SK-N-SH treated with all-trans-retinoic acid at 6 μM for 48 hours (cell line): Measurements from ENCODE around the gene PRTFDC1.

Source experiments
- CREB5 ChIP-seq: fragments of 250-450 bp; sonication (Bioruptor Pico); IDR thresholded peaks from 2 replicates; pipeline ENCODE4 v1.5.1; 2020; ENCODE audit warnings: low read depth, mild to moderate bottlenecking, moderate library complexity
- ESRRG ChIP-seq: fragments of 250-450 bp; sonication (Bioruptor Pico); IDR thresholded peaks from 2 replicates; pipeline ENCODE4 v1.6.1; 2021; ENCODE audit warnings: mild to moderate bottlenecking
- PATZ1 ChIP-seq: fragments of 250-450 bp; sonication (Bioruptor Pico); IDR thresholded peaks from 2 replicates; pipeline ENCODE4 v1.8.0; 2020; ENCODE audit warnings: mild to moderate bottlenecking, moderate library complexity, borderline replicate concordance
- PPARA ChIP-seq: fragments of 250-450 bp; sonication (Bioruptor Pico); IDR thresholded peaks from 2 replicates; pipeline ENCODE4 v1.5.0; 2020; ENCODE audit warnings: mild to moderate bottlenecking, borderline replicate concordance
- SNAI2 ChIP-seq: fragments of 250-450 bp; sonication (Bioruptor Pico); IDR thresholded peaks from 2 replicates; pipeline ENCODE4 v1.5.0; 2020; ENCODE audit warnings: mild to moderate bottlenecking, moderate library complexity
- ZC3H10 ChIP-seq: fragments of 250-450 bp; sonication (Bioruptor Pico); IDR thresholded peaks from 2 replicates; pipeline ENCODE4 v1.5.1; 2021; ENCODE audit warnings: mild to moderate bottlenecking, moderate library complexity
- ZFP3 ChIP-seq: fragments of 250-450 bp; sonication (Bioruptor Pico); IDR thresholded peaks from 2 replicates; pipeline ENCODE4 v1.5.0; 2020; ENCODE audit warnings: mild to moderate bottlenecking, moderate library complexity
- ZNF565 ChIP-seq: fragments of 450-650 bp; formaldehyde crosslinking; conservative IDR thresholded peaks from 2 replicates; pipeline ENCODE4 v1.5.0; 2020; ENCODE audit warnings: low read depth, mild to moderate bottlenecking, moderate library complexity
- ZNF8 ChIP-seq: fragments of 450-650 bp; formaldehyde crosslinking; IDR thresholded peaks from 2 replicates; pipeline ENCODE4 v1.5.0; 2020; ENCODE audit warnings: mild to moderate bottlenecking, moderate library complexity

DNA sequence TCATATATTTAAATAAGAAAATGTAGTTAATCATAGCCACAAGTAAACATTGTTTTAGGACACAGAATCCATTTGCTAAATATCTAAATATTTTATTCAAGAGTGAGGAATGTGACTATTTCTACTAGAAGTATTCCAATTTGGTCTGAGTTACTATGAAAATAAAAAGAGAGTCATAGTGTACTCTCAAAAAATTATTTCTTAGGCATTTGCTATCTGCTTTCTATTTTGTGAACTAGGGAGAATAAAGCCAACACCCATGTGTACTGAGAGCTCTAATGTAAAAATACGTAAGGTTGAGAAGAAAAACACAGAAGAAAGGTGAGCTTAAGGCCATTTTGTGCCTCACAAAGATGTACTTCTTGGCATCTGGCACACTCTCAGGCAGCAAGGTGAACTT, 38.3 kb downstream of the PRTFDC1 start:
- TF ChIP-seq ZC3H10 (CRISPR knock-in tag) (no peak), ZNF8 (CRISPR knock-in tag) (no peak), SNAI2 (CRISPR knock-in tag) (no peak), CREB5 (CRISPR knock-in tag) (no peak), ZNF565 (CRISPR knock-in tag) (no peak), PPARA (CRISPR knock-in tag) (no peak), PATZ1 (no peak), ESRRG (CRISPR knock-in tag) (no peak), ZFP3 (CRISPR knock-in tag) (no peak)
